ENCODE data around the gene SCRT2. TPM values are rescaled to one million over a fixed set of nuclear protein-coding genes. Genes with fewer than 3 reads are reported as not detected.

SCRT2 gene
- total and polyA plus RNA-seq, 9 of the 15 experiments (the other 6 are each of a cell fraction or from before 2014, with no cell fraction given), result 0.04 to 0.75 (median 0.13) TPM; not detected in 2

DNA sequence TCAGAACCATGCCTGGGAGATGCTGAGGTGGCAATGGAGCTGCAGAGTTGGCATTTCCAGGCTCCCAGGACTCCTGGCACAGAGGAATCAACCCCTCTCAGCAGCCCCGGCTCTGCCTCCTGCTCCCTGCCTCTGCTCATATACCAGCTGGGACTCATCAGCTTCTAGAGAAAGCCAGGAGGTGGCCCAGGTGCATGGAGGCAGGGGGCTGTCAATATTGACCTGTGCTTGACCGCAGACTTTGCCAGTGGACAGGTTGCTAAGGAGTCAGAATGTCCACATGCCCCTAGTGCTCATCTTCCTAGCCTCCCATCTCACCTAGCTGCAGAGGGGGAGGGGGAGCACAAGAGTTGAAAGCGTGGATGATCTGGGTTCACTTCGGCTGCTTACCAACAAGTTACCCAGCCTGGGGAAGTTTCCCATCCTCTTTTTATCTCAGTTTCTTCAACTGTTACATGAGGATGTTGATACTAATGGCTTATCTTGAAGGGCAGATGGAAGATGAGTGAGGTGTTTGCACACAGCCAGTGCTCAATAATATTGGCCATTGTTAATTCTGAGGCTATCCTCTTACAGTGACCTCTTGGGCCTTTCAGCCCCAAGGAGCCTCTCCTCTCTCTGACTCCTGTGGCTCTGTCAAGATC lies 9.2 kb upstream of the SCRT2 start (continued):
- TF ChIP-seq, protein P1, sequence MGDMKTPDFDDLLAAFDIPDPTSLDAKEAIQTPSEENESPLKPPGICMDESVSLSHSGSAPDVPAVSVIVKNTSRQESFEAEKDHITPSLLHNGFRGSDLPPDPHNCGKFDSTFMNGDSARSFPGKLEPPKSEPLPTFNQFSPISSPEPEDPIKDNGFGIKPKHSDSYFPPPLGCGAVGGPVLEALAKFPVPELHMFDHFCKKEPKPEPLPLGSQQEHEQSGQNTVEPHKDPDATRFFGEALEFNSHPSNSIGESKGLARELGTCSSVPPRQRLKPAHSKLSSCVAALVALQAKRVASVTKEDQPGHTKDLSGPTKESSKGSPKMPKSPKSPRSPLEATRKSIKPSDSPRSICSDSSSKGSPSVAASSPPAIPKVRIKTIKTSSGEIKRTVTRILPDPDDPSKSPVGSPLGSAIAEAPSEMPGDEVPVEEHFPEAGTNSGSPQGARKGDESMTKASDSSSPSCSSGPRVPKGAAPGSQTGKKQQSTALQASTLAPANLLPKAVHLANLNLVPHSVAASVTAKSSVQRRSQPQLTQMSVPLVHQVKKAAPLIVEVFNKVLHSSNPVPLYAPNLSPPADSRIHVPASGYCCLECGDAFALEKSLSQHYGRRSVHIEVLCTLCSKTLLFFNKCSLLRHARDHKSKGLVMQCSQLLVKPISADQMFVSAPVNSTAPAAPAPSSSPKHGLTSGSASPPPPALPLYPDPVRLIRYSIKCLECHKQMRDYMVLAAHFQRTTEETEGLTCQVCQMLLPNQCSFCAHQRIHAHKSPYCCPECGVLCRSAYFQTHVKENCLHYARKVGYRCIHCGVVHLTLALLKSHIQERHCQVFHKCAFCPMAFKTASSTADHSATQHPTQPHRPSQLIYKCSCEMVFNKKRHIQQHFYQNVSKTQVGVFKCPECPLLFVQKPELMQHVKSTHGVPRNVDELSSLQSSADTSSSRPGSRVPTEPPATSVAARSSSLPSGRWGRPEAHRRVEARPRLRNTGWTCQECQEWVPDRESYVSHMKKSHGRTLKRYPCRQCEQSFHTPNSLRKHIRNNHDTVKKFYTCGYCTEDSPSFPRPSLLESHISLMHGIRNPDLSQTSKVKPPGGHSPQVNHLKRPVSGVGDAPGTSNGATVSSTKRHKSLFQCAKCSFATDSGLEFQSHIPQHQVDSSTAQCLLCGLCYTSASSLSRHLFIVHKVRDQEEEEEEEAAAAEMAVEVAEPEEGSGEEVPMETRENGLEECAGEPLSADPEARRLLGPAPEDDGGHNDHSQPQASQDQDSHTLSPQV (IDR thresholded peaks at IDR 0.05), result 0 out of 2 replicates have a peak, but pooled peaks have one; percentile 31

DNA sequence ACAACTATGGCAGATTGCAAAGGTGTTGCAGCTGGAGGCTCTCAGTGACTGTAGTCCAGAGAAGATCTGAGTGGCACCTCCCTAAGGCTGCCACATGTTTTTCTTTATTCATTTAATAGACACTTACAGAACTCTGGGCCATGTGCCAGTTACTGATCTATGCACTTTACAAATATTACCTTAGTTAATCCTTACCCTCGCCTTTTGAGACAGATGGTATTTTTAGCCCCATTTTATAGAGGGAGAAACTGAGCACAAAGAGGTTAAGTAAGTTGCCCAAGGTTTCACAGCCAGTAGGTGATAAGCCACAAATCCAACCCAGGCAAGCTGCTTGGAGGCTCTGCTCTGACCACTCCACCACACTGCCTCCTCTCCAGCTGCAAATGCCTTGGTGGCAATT lies 6.5 kb upstream of the SCRT2 start:
- H3K36me3 ChIP-seq (ENCODE audit: control insufficient read depth, insufficient read depth, low read length), result no peaks in the 10 kb centered on the region
- H3K4me1 ChIP-seq (replicated peaks in 1 of 2; ENCODE audit: control insufficient read depth in 2 of 2, insufficient read depth in 2 of 2, low read length in 2 of 2), result peaks cover 26 to 30% of the 10 kb centered on the region in 2 experiments; a peak in 4 of 5 replicates
- DNase-seq (ENCODE audit: extremely low read depth in 1 of 4, low spot score in 3 of 4) (no peak), FAIRE-seq (no peak), ATAC-seq (no peak)
- intact Hi-C loops (cut with micrococcal nuclease) (no loop called here), in situ Hi-C loops (cut with MboI) (no loop called here)
- no peak overlapping the region for H3K4me3 ChIP-seq
- TF ChIP-seq RBM25 (IDR thresholded peaks at IDR 0.05; ENCODE audit: low read depth, low read length, severe bottlenecking), result peak; percentile 50
- TF ChIP-seq DPF2 (IDR thresholded peaks at IDR 0.05), result no peak
- no TSS peak for BruUV-seq (replicated peaks)
- H3K27me3 ChIP-seq (ENCODE audit: control insufficient read depth in 2 of 2, insufficient read depth in 2 of 2, low read length in 2 of 2), result no peaks in the 10 kb centered on the region
- H3K79me2 ChIP-seq (ENCODE audit: control insufficient read depth, insufficient read depth, low read length), result no peaks in the 10 kb centered on the region
- H2AFZ ChIP-seq (ENCODE audit: low read depth, low read length), result no peak overlapping the region
- H3K9ac ChIP-seq (ENCODE audit: insufficient read depth in 1 of 2, low read depth in 2 of 2, low read length in 2 of 2), result no peak overlapping the region
- 86% methylated on average over 1 of the region's 1 CpG for WGBS (ENCODE audit: insufficient coverage, low coverage, missing lambda C conversion rate)
- no peaks in the 10 kb centered on the region for H3K9me1 ChIP-seq (ENCODE audit: control insufficient read depth, insufficient read depth, low read length)
- no peaks in the 10 kb centered on the region for H3K9me3 ChIP-seq (replicated peaks; ENCODE audit: control insufficient read depth, insufficient read depth, low read depth, low read length)
- no peak overlapping the region for H3K4me2 ChIP-seq (ENCODE audit: insufficient read depth, low read length)
- no peaks in the 10 kb centered on the region for H4K20me1 ChIP-seq (replicated peaks; ENCODE audit: control insufficient read depth, insufficient read depth, low read length)
- POLR2A ChIA-PET, result interaction anchor here (0.6 kb wide), 1 partner anchor 281 kb away, joined by 3 read pairs; no protein-coding TSS in a partner anchor
- no peak overlapping the region for H3K27ac ChIP-seq (ENCODE audit: extremely low read depth, low read depth, low read length)
- CTCF ChIA-PET (ENCODE audit: low intra/inter-chr PET ratio), result no interaction called here

All from K562 (cell line).